Right lobe of liver (tissue), 4 donors: ENCODE data around the gene KCNIP1.

Experiments used
- CTCF ChIP-seq, 4 donors: fragments of 200-600 bp in 3 of 4; fragments of 450-650 bp in 1 of 4; IDR thresholded peaks; one replicate each; pipeline versions ENCODE4 v1.5.1 to v1.8.0; 2016 to 2022; ENCODE audit warnings: antibody characterized with exemption in 4 of 4, mild to moderate bottlenecking in 2 of 4
- POLR2A ChIP-seq: fragments of 450-650 bp; IDR thresholded peaks from one replicate; pipeline ENCODE4 v1.6.1; 2017; ENCODE audit warnings: antibody characterized with exemption, mild to moderate bottlenecking
- donor health status: DM: no; HTN: no; CAD: no.
- donor health status: DM: no; HTN: no; CAD: no.
- donor health status: DM: no; HTN: yes; CAD: no.

GRCh38 chr5:170693701-170694100, 189.9 kb downstream of the KCNIP1 start:
- TF ChIP-seq CTCF (IDR thresholded peaks at IDR 0.05) (no peak), POLR2A (no peak)
